Central memory CD4-positive, alpha-beta T cell (primary cell): ENCODE data around the gene AMN.
"Not testable (repeated sequence)": the region's sequence is repeated elsewhere in the genome, so short reads cannot be mapped to it uniquely, and the experiment has no call there.

ENCODE experiments used
- DNase-seq: peaks from one replicate; pipeline ENCODE4 v3.0.0; 2022

Gene AMN

DNA sequence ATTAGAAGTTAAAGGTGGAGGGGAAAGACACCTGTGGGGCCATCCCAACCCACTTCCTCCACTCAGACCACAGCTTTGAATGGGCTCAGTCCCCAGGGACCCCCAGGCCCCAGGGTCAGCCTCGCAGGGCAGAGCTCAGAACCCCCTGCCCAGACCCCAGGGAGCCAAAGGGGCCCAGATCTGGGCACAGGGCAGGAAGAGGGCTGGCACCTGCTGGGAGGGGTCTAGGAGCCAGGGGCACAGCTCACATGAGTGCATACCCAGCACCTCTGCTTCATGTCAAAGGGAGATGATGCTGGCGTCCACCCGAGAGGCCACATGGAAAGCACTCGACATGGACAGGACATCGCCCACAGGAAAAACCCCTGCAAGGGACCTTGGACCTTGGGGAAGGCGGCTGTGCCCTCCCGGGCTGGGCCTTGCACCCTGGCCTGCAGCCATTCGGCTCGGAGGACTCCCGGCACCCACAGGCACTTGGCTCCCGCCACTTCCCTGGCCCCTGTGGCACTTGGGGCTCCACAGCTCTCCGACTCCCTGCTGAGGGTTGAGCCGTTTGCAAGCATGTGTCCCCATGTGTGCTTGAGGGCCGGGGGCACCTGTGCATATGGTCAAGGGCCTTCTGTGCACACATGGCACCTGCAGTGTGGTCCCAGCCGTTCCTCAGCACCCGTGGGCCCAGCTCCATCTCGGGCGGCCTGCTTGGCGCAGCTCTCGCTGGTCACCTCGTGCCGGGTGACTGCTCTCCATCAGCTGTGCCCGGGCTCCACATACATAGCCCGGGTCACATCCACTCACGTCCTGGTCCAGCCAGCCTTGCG lies 7.8 kb upstream of the AMN start:
- no peak for DNase-seq

DNA sequence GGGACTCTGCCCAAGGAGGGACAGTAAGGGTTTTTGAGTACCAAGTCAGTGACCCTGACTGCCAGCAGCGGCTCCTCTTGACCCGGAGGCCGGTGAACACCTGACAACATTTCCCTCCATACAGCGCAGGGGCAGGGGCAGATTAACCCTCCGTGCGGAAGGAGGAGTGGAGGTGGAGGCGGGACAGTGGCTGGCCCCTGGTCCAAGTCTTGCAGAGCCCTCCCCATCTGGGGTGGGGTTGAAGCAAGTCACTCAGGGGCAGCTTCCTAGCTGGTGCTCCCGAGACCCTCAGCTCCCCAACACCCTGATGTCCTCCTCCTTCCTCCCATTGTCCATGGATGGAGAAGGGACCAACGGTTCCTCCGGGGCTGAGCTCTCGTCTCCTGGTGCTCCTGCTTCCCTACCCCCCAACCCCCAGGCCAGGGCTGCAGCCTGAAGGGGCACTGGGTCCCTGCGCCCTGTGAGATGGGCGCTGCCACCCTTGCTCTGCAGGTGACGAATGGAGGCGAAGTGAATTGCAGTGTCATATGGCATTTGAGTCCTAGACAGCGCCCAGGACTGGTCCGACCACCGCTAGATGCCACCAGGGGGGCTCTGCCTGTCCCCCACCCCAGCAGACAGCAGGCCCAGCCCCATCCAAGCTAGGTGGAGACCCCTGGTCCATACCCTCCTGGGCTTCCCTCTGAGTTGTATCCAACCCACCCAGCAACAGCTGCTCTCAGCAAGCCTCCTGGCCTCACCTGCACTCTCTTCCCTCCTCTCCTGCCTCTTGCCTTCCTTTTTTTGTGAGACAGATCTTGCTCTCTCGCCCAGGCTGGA lies 7.0 kb upstream of the AMN start:
- no peak for DNase-seq

DNA sequence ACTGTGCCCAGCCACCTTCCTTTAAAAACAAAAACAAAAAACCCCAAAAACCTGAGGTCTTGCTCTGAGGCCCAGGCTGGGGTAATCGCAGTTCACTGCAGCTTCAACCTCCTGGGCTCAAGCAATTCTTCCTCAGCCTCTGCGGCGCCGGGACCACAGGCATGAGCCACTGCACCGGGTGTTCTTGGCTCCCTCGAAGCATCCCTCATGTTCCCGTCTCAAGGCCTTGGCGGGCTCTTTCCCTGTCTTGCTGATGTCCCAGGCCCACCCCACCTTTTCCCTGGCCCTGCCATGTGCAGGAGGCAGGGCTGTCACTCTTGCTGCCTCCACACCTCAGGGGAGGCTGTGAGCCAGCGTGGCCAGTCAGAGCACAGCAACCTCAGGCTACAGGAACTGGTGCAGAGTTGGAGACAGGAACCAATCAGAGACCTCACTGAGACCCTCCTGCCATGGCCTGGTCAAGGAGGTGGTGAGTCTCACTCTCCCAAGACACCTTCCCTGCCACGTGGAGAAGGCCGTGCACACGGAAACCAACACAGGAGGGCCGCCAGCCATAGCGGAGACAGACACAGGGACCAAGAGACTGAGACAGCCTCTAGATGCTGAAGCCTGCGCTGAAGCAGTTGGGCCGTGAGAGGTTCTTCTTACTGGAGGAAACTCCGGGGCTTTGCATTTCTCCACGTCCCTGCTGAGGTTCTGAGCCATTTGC lies 6.0 kb upstream of the AMN start:
- no peak for DNase-seq

DNA sequence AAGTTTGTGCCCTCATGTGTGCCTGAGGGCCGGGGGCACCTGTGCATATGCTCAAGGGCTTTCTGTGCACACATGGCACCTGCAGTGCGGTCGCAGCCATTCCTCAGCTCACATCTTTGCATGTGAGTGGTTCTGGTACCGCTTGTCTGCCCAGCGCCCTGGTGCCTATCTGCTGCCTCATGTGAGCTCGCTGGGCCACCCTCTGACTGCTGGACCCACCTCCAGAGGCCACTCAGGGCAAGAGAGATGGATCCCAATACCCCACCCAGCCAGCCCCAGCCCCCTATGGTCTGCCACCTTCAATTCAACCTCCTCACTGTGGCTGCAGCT lies 5.4 kb upstream of the AMN start:
- no peak for DNase-seq

DNA sequence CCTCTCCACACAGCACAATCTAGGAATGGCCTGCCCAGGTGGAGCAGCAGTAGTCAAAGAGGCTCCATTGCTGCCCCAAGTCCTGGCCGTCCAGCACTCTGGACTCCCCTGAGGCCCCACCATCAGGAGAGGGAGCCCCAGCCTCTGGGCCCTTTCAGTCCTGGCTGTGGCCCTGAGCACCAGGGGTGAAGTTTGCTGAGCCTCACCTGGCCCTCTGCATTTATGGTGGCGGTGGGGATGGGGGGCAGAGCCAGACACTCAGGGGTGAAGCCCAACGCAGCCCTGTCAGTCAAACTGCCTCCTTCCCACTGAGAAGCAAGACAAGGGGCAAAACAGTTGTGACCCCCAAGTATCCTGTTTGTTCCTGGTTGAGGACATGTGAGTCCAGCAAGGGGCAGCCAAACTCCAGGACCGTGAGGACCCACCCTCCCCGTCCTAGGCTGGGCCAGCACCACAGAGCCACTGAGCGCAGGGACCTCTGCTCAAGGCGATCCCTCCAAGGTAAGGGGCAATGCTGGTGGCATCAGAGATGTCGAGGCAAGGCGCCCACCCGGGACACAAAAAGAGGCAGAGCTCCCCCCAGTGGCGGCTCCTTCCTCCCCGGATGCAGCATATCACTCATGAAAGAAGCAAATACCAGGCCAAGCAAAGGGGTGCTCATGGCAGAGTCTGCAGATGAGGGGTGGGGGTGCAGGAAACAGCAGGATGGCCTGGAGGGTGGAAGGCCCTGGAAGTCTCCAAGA lies 4.8 kb upstream of the AMN start:
- peak; percentile 27 for DNase-seq

DNA sequence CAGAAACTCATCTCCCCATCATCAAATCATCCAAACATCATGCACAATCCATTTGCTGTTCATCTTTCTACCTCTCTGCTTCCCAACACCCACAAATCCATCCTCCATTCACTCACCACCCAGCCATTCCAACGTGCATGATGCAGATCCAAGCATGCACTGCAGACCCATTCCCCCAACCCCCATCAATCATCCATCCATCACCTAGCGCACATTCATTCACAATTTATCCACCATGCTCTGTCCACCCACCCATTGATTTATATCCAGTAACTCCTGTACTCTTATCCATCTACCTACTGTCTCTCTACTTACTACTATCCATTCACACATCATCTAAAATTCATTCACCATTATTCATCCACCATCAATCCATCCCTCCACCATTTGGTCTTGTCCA lies 4.0 kb upstream of the AMN start:
- DNase-seq: no peak

DNA sequence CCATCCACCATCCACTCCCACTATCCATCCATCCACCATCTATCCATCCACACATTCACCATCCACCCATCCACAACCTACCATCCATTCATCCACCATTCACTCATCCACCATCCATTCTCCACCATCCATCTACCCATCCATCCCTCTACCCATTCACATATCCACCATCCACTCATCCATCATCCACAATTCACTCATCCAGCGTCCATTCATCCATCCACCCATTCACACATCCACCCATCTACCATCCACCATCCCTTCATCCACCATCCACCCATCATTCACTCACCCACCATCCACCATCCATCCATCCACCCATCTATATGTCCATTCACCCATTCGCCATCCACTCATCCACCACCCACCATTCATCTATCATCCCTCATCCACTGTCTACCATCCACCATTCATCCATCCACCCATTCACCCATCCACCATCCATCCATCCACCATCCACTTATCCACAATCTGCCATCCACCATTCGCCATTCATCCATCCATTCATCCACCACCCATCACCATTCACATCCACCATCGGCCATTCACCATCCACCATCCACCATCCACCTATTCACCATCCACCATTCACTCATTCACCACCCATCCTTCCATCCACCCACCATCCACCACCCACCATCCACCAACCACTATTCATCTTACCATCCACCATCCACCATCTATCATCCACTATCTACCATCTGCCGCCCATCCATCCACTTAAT lies 2.0 kb upstream of the AMN start:
- no peak for DNase-seq

DNA sequence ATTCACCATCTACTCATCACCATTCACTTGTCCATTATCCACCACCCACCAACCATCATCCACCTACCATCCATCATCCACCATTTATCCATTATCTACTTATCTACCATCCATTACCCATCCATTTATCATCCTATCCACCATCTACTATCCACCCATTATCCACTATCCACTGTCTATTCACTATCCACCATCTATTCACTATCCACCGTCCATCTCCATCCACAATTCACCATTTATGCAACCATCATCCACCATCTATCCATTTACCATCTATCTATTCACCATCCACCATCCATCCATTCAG lies 1.5 kb upstream of the AMN start:
- DNase-seq: no peak

DNA sequence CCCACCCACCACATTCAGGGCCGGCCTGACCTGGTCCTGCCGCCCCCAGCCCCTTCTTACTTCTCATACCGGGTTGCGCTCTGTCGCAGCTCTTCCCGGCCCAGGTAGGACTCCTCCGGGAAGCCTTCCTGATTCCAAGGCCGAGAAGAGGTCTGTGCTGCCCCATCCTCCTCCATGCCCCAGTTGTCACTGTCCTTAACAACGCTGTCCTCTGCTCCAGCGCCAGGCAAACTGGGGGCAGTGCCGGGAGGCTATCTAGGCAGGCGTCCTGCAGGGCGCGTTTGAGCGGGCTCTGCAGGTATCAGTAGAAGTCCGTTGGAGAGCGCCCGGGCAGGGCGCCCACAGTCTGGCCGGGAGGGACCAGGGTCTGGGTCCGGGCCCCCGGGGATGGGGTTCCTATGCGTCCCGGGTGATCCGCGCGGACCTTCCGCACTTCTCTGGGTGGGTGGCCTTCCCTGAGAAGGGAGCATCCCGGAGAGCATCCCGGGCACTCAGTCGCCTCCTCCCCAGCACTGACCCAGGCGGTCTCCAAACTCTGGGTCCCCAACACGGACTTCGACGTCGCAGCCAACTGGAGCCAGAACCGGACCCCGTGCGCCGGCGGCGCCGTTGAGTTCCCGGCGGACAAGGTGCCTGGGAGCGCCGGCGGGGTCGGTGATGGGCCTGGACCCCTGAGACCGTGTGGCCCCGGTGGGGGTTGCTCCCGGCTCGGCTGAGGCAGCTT lies 900 bp downstream of the AMN start:
- DNase-seq: no peak

DNA sequence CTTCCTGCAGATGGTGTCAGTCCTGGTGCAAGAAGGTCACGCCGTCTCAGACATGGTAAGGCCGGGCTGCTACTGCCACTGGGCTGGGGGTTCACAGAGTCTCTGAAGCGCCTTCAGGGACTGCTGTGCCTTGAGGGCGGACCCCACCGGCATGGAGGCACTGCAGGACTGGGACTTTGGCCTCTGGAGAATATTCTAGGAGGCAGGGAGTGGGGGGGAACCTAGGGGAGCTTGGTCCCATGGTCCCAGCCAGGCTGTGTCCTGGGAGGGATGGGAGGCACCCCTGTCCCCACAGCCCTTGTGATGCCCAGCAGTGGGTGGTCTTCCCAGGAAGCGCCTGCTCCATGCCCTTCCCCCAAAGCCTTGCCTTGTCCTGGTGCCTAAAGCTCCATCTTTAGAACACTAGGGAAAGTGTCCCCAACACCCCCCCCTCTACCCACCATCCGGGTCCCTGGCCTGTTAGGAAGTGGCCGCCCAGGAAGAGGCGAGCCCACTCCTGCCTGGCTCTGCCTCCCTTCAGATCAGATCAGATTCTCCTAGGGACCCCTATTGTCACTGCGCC lies 1.5 kb downstream of the AMN start:
- no peak for DNase-seq

DNA sequence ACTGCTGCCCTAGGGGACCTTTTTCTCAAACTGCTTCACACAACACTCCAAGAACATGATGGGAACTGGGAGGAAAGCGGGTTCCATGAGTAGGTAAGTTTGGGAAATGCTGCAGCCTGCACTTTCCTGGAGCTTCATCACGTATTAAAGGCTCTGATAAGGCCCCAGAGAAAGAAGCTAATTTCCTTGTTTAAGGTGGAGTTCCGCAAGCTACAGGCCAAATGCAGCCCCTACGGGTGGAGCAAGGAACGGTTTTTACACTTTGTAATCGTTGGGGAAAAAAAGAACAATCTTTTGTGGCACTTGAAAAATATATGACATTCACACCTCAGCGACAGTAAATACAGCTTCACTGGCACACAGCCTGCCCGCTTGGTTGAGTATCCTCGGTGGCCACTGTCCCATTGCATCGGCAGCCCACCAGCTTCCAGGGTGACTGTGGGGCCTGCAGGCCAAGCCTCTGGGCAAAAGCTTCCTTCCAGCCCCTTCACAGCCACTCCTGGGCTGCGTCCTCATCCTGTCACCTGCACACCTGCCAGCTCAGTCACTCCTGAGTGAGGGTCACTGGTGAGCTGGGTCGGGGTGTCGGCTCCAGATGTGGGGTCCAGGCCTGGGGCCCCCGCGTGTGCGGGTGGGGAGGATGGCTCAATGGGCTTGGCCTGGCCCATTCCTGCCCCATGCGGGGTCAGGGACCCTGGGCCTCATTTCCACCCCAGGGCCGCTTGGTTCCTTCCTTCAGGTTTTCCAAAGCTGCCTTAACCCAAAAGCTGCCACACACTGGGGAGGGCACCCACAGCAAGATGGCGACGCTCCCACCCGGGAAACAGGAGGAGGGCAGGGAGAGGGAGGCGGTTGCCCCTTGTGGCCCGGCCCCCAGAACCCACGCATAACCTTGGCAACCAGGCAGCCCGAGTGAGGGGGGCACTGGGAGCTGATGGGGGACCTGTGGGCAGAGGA lies 2.4 kb downstream of the AMN start:
- DNase-seq: no peak

DNA sequence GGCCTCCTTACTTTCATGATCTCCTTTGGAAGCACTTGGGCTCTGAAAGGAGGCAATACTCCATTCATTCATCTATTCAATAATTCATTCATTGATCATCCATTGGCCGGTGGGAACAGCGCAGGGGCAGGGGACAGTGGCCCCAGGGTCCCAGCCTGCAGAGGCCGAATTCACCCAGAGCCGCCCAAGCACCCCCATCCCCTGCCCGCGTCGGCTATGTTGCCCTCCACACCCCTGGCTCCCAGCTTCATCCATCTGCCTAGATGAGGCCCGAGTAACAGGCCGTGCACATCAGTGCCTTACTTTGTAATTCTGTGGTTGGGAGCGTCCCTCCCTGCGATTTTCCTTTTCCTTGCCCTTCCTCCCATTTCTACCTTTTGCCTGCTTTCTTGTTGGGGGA lies 3.2 kb downstream of the AMN start:
- DNase-seq: no peak

DNA sequence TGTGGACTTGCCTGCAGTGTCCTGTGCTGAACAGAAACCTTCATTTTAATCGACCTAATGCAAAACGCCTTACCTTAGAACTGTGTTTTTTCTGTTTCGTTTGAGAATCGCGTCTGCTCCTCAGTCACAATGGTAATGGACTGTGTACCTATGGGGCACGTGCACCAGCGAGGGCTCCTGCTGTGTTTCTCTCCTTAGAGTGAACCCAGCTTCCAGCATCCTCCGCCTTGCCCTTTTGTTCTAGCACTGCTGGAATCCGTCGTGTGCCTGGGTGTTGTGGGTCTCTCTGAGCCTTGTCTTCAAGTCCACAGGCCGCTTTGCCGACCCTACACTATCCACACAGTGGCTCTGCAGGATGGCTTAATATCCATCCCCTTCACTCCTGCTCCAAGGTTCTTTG lies 3.6 kb downstream of the AMN start:
- DNase-seq: no peak

DNA sequence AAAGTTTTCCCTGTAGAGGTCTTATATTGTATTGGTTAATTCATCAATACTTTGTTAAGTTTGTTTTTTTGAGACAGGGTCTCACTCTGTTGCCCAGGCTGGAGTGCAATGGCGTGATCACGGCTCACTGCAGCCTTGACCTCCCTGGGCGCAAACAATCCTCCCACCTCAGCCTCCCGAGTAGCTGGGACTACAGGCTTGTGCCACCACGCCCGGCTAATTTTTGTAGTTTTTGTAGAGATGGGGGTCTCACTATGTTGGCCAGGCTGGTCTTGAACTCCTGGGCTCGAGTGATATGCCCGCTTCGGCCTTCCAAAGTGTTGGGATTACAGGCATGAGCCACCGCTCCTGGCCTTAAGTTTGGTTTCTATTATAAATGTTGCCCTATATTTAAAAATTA lies 4.4 kb downstream of the AMN start:
- not testable (repeated sequence) for DNase-seq

DNA sequence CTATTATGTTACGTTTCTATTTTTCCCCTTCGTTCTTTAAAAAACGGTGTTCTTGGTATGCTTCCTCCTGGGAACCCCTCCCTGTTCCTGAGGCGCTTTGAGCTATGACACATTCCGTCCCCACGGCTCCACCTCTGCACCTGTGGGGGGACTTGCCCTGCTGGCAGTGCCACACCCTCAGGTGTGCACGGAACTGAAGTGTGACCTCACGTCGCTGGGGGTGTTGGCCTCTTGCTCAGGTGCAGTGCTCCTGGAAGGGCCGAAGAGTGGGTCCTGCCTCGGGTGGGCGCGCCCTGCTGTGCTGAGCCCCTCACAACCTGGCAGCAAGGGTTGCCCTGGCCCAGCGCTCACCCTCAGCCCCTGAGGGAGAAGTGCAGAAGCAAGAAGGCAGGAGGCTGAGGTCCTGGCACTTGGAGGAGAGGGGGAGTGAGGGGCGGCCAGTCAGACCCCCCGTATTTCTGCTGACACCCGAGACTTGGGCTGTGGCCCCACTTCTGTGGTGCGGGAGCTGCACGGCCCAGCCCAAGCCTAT lies 4.9 kb downstream of the AMN start:
- no peak for DNase-seq

DNA sequence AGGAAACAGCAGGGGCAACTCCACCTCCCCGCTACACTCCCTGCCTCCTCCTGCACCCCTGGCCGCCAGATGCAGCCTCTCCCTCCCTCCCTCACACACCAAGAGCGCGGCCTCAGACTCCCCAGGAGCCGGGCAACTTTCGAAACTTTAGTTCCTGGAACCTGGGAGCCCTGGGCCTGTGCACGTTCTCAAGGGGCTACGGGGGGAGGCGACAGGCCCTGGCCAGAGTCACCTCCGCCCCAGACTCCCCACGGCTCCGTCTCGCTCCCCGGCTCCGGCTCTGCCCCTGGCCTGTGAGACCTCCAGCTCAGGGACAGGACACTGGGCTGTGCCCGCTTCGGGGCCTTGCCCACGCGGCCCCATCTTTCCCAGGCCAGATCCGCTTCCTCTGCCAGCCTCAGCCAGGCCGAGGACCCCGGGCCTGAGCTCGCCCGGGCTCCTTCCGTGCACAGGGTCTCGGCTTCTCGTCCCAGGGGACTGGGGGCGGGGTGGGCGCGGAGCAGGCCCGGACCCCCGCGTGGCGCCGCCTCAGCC lies 5.5 kb downstream of the AMN start:
- DNase-seq: no peak

DNA sequence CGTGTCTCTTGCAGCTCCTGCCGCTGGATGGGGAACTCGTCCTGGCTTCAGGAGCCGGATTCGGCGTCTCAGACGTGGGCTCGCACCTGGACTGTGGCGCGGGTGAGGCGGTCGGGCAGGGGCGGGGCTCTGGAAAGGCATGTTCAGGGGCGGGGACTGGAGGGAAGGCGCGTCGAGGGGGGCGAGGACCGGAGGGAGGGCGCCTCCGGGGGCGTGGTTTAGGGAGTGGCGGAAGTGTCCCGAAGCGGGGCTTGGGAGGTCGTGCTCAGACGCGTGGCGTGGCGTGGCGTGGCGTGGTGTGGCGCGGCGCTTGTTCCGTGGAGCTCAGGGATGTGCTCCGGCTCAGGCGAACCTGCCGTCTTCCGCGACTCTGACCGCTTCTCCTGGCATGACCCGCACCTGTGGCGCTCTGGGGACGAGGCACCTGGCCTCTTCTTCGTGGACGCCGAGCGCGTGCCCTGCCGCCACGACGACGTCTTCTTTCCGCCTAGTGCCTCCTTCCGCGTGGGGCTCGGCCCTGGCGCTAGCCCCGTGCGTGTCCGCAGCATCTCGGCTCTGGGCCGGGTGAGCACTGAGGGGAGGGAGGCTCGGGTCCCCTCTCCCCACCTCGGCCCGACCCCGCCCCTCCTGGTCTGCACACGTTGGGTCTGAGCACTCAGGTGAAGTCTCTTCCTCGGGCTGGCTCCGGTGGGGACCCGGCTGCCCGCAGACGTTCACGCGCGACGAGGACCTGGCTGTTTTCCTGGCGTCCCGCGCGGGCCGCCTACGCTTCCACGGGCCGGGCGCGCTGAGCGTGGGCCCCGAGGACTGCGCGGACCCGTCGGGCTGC lies 6.2 kb downstream of the AMN start:
- peak; percentile 73 for DNase-seq

DNA sequence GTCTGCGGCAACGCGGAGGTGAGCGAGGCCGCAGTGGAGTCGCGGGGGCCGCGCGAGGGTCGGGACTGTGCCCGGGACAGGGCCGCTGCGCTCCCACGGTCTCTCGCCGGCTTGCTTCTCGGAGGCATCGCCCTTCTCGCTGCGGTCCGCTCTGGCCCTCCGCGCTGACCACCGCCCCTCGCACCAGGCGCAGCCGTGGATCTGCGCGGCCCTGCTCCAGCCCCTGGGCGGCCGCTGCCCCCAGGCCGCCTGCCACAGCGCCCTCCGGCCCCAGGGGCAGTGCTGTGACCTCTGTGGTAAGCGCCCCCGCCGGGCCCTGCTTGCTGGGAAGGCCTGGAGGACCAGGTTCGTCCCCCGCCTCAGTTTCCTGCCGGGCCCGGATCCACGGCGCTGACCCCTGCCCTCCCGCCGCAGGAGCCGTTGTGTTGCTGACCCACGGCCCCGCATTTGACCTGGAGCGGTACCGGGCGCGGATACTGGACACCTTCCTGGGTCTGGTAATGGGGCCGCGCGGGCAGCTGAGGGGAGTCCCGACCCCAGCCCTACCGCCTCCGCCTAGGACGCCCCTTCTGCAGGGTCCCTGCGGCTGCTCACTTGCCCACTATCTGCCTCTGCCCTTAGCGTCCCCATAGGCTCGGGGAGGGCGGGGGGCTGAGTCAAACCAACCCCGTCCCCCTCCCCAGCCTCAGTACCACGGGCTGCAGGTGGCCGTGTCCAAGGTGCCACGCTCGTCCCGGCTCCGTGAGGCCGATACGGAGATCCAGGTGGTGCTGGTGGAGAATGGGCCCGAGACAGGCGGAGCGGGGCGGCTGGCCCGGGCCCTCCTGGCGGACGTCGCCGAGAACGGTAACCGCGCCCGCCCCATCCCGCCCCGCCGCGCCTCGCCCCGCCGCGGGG lies 7.0 kb downstream of the AMN start:
- no peak for DNase-seq
